GM23338 (cell line): ENCODE results near the gene CMTM6. TPM values are rescaled to one million over a fixed set of nuclear protein-coding genes. Genes with fewer than 3 reads are reported as not detected.

Experiments used
- ATAC-seq: fragments of 200-7000 bp; cut with Tn5 transposase; 3 replicates; pipeline ENCODE4 v1.9.1; 2020
- DNase-seq: peaks from one replicate; pipeline ENCODE4 v3.0.0-alpha.2; 2015; ENCODE audit warnings: low spot score
- H2AFZ ChIP-seq: fragments of 200-600 bp; sonication (generic); 2 replicates; pipeline ENCODE4 v1.8.0; 2016; ENCODE audit warnings: antibody characterized with exemption, mild to moderate bottlenecking, moderate library complexity
- H3F3A ChIP-seq: fragments of 200-600 bp; sonication (generic); replicated peaks from 2 replicates; pipeline ENCODE4 v1.8.0; 2017; ENCODE audit warnings: antibody characterized with exemption, mixed run types, low read depth
- H3K27ac ChIP-seq: fragments of 200-600 bp; sonication (generic); 2 replicates; pipeline ENCODE4 v1.6.1; 2016; ENCODE audit warnings: low read depth
- H3K27me3 ChIP-seq: fragments of 200-600 bp; sonication (generic); 2 replicates; pipeline ENCODE4 v1.8.0; 2016; ENCODE audit warnings: mild to moderate bottlenecking, mixed run types, moderate library complexity; ENCODE audit not compliant: insufficient read depth
- H3K36me3 ChIP-seq: fragments of 200-600 bp; sonication (generic); 2 replicates; pipeline ENCODE4 v1.8.0; 2016; ENCODE audit warnings: mild to moderate bottlenecking; ENCODE audit not compliant: insufficient read depth
- H3K4me1 ChIP-seq: fragments of 200-600 bp; sonication (generic); 2 replicates; pipeline ENCODE4 v1.8.0; 2016; ENCODE audit warnings: mild to moderate bottlenecking, moderate library complexity; ENCODE audit not compliant: insufficient read depth
- H3K4me2 ChIP-seq: fragments of 200-600 bp; sonication (generic); 2 replicates; pipeline ENCODE4 v1.7.1; 2017; ENCODE audit warnings: mixed run types
- H3K4me3 ChIP-seq: fragments of 200-600 bp; sonication (generic); 2 replicates; pipeline ENCODE4 v1.6.1; 2016; ENCODE audit warnings: mixed run types
- H3K79me2 ChIP-seq: fragments of 200-600 bp; sonication (generic); replicated peaks from 2 replicates; pipeline ENCODE4 v1.8.0; 2017; ENCODE audit warnings: mild to moderate bottlenecking; ENCODE audit not compliant: insufficient read depth
- H3K9me2 ChIP-seq: fragments of 200-600 bp; sonication (generic); 2 replicates; pipeline ENCODE4 v1.8.0; 2017; ENCODE audit not compliant: insufficient read depth
- H4K20me1 ChIP-seq: fragments of 200-600 bp; sonication (generic); replicated peaks from 2 replicates; pipeline ENCODE4 v1.8.0; 2017; ENCODE audit warnings: mild to moderate bottlenecking; ENCODE audit not compliant: insufficient read depth
- H3K27ac Mint-ChIP-seq: 2 replicates; pipeline ENCODE4 v1.8.0; 2020; ENCODE audit warnings: inconsistent platforms, mild to moderate bottlenecking, moderate library complexity, mixed read lengths
- H3K27me3 Mint-ChIP-seq: 3 replicates; pipeline ENCODE4 v1.8.0; 2022; ENCODE audit warnings: low read depth, mild to moderate bottlenecking, moderate library complexity, mixed read lengths, inconsistent platforms; ENCODE audit not compliant: insufficient read depth, poor library complexity
- H3K36me3 Mint-ChIP-seq: 3 replicates; pipeline ENCODE4 v1.8.0; 2021; ENCODE audit warnings: low read depth, mild to moderate bottlenecking, inconsistent platforms, moderate library complexity, mixed read lengths
- H3K4me1 Mint-ChIP-seq: 3 replicates; pipeline ENCODE4 v1.8.0; 2020; ENCODE audit warnings: mild to moderate bottlenecking, inconsistent platforms, mixed read lengths
- H3K4me3 Mint-ChIP-seq: 3 replicates; pipeline ENCODE4 v1.8.0; 2021; ENCODE audit warnings: moderate library complexity, mild to moderate bottlenecking, inconsistent platforms, mixed read lengths
- H3K9me3 Mint-ChIP-seq: 3 replicates; pipeline ENCODE4 v1.8.0; 2020; ENCODE audit warnings: moderate library complexity, mild to moderate bottlenecking, inconsistent platforms, mixed read lengths
- CREB1 ChIP-seq: fragments of 250-450 bp; sonication (Bioruptor Pico); IDR thresholded peaks from 2 replicates; pipeline ENCODE4 v1.5.0; 2020; ENCODE audit warnings: low read depth, mild to moderate bottlenecking, moderate library complexity
- CTCF ChIP-seq, 2 experiments: fragments of 200-600 bp in 1 of 2; sonication (generic) in 1 of 2; conservative IDR thresholded peaks; 2 replicates each; pipeline versions ENCODE4 v1.5.1 to v1.6.1; 2016 to 2017; ENCODE audit warnings: antibody characterized with exemption in 2 of 2, low read depth in 2 of 2, mild to moderate bottlenecking in 2 of 2, moderate library complexity in 1 of 2
- ETS1 ChIP-seq: IDR thresholded peaks from 2 replicates; pipeline ENCODE4 v1.6.1; 2016; ENCODE audit warnings: antibody characterized with exemption
- EZH2 ChIP-seq: fragments of 200-600 bp; sonication (generic); IDR thresholded peaks from one replicate; pipeline ENCODE4 v1.8.0; 2017; ENCODE audit warnings: antibody characterized with exemption, mild to moderate bottlenecking, low read depth; ENCODE audit not compliant: unreplicated experiment
- EZH2phosphoT487 ChIP-seq: fragments of 200-600 bp; sonication (generic); IDR thresholded peaks from one replicate; pipeline ENCODE4 v1.8.1; 2018; ENCODE audit warnings: antibody characterized with exemption; ENCODE audit not compliant: unreplicated experiment
- JUNB ChIP-seq: IDR thresholded peaks from one replicate; pipeline ENCODE4 v1.6.1; 2016; ENCODE audit warnings: antibody characterized with exemption; ENCODE audit not compliant: unreplicated experiment
- NANOG ChIP-seq: IDR thresholded peaks from 2 replicates; pipeline ENCODE4 v1.6.1; 2016; ENCODE audit warnings: antibody characterized with exemption, borderline replicate concordance
- POLR2AphosphoS5 ChIP-seq: IDR thresholded peaks from 2 replicates; pipeline ENCODE4 v1.6.1; 2016; ENCODE audit warnings: antibody characterized with exemption, low read depth
- REST ChIP-seq: IDR thresholded peaks from one replicate; pipeline ENCODE4 v1.6.1; 2018; ENCODE audit warnings: antibody characterized with exemption; ENCODE audit not compliant: unreplicated experiment
- STAT1 ChIP-seq: IDR thresholded peaks from one replicate; pipeline ENCODE4 v1.6.1; 2016; ENCODE audit warnings: antibody characterized with exemption; ENCODE audit not compliant: unreplicated experiment
- ZNF114 ChIP-seq: fragments of 250-450 bp; sonication (Bioruptor Pico); IDR thresholded peaks from 2 replicates; pipeline ENCODE4 v1.5.0; 2020; ENCODE audit warnings: mild to moderate bottlenecking, moderate library complexity
- ZNF331 ChIP-seq: fragments of 250-450 bp; sonication (Bioruptor Pico); IDR thresholded peaks from 2 replicates; pipeline ENCODE4 v1.5.0; 2020; ENCODE audit warnings: low read depth, mild to moderate bottlenecking, moderate library complexity
- ZNF462 ChIP-seq: fragments of 250-450 bp; sonication (Bioruptor Pico); IDR thresholded peaks from 2 replicates; pipeline ENCODE4 v1.5.0; 2020; ENCODE audit warnings: mild to moderate bottlenecking, moderate library complexity
- long read RNA-seq: library from polyadenylated mRNA; unstranded; transcript quantifications from one replicate; pipeline ENCODE4 v2.0.0, GENCODE V29; 2020; ENCODE audit not compliant: unreplicated experiment
- polyA plus RNA-seq: library from polyadenylated mRNA; unstranded; fragments of >200 nt; fragmentation: Nextera tagmentation; extraction: Ambion mirVana; gene quantifications from 2 replicates; pipeline ENCODE4 v1.2.1, GENCODE V29; 2016
- total RNA-seq: library from RNA; depleted of rRNA; stranded (reverse); fragments of >200 nt; shearing (Covaris generic); gene quantifications from 2 replicates; pipeline ENCODE4 v1.2.3, GENCODE V29; 2014; rRNA removed

CMTM6 gene
- total RNA-seq: 78.0 and 123 TPM in 2 replicates
- polyA plus RNA-seq: 34.9 and 42.3 TPM in 2 replicates
- long read RNA-seq, transcript CMTM6-201 (4 exons, 3,863 nt): major isoform, 87 of 95 reads
- long read RNA-seq, partial matches to known transcripts: 2 of 95 reads
- long read RNA-seq, other reads (novel, unspliced or antisense): 5 of 95 reads

- H3K4me1 ChIP-seq: peaks cover 23% of the 10 kb centered on the region
- H3F3A ChIP-seq: peaks cover 7% of the 10 kb centered on the region; the same call in 1 of the 2 replicates
- H3K27me3 Mint-ChIP-seq: no peaks in the 10 kb centered on the region
- peaks cover 48% of the 10 kb centered on the region for H3K79me2 ChIP-seq
- peak; percentile 87 for ATAC-seq
- H2AFZ ChIP-seq: peak within 1 kb of the TSS; percentile 92
- peak within 1 kb of the TSS; percentile 92 for H3K4me3 Mint-ChIP-seq
- H3K4me1 Mint-ChIP-seq: peaks cover 24% of the 10 kb centered on the region
- H3K9me2 ChIP-seq: no peaks in the 10 kb centered on the region
- no peaks in the 10 kb centered on the region for H3K36me3 ChIP-seq
- H3K4me3 ChIP-seq: peak within 1 kb of the TSS; percentile 89
- 0 out of 2 replicates have a peak, but pooled peaks cover 5% of the 10 kb centered on the region for H4K20me1 ChIP-seq
- no peaks in the 10 kb centered on the region for H3K27me3 ChIP-seq
- peak; percentile 91 for DNase-seq
- no peaks in the 10 kb centered on the region for H3K36me3 Mint-ChIP-seq
- H3K4me2 ChIP-seq: peak within 1 kb of the TSS; percentile 94
- H3K9me3 Mint-ChIP-seq: no peaks in the 10 kb centered on the region
- peak within 1 kb of the TSS; percentile 92 for H3K27ac ChIP-seq
- peak within 1 kb of the TSS; percentile 46 for H3K27ac Mint-ChIP-seq
- TF ChIP-seq POLR2AphosphoS5 (peak; percentile 73), ZNF114 (CRISPR knock-in tag) (no peak), ZNF462 (CRISPR knock-in tag) (no peak), STAT1 (no peak), EZH2phosphoT487 (no peak), ZNF331 (CRISPR knock-in tag) (no peak), ETS1 (no peak), CREB1 (0 out of 2 replicates have a peak, but pooled peaks have one; percentile 8), JUNB (no peak), NANOG (no peak), REST (no peak), EZH2 (no peak), CTCF (conservative IDR thresholded peaks at IDR 0.05; ENCODE audit: low read depth in 2 of 2) (no peak)
Observed at GRCh38 chr3:32502118-32502945, at the start of gene CMTM6. CMTM6 (minus strand) TSS chr3:32502852; CDS start chr3:32502745, 107 bp downstream.
